GM21360 (cell line): ENCODE data around the gene BMP10.
A peak's percentile ranks its signal among the peaks of the same experiment; 100 is the strongest.

Source experiments
- ATAC-seq: cut with Tn5 transposase; IDR thresholded peaks from one replicate; pipeline ENCODE4 v1.9.1; 2021; ENCODE audit warnings: mild to moderate bottlenecking, moderate library complexity; ENCODE audit not compliant: unreplicated experiment

Gene BMP10, protein sequence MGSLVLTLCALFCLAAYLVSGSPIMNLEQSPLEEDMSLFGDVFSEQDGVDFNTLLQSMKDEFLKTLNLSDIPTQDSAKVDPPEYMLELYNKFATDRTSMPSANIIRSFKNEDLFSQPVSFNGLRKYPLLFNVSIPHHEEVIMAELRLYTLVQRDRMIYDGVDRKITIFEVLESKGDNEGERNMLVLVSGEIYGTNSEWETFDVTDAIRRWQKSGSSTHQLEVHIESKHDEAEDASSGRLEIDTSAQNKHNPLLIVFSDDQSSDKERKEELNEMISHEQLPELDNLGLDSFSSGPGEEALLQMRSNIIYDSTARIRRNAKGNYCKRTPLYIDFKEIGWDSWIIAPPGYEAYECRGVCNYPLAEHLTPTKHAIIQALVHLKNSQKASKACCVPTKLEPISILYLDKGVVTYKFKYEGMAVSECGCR

DNA sequence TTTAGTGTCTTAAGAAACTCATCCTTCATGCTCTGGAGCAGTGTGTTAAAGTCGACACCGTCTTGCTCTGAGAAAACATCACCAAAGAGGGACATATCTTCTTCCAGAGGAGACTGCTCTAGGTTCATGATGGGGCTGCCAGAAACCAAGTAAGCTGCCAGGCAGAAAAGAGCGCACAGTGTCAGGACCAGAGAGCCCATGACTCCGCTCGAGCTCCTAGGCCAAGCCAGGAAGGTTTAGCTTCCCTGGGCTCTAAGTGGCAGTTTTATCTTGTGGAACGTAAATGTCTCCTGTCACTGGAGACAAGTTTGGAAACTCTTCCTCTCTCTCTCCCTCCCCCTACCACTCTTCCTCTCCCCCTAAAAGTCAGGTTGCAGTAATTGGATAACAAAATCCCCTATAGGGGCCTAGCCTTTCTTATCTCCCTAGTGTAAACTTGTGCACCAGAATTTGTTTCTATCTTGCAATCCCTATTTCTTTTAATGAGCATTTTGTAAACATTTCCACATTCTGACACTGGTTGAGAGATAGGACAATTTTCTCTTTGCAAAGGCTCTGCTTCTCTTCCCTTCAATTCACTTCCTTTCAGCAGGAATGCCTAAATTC, at the start of gene BMP10:
Gene BMP10 (minus strand): TSS at position 239 of the 606 bp plus-strand sequence. CDS start 39 bp downstream, at position 200.
- ATAC-seq: no peak

DNA sequence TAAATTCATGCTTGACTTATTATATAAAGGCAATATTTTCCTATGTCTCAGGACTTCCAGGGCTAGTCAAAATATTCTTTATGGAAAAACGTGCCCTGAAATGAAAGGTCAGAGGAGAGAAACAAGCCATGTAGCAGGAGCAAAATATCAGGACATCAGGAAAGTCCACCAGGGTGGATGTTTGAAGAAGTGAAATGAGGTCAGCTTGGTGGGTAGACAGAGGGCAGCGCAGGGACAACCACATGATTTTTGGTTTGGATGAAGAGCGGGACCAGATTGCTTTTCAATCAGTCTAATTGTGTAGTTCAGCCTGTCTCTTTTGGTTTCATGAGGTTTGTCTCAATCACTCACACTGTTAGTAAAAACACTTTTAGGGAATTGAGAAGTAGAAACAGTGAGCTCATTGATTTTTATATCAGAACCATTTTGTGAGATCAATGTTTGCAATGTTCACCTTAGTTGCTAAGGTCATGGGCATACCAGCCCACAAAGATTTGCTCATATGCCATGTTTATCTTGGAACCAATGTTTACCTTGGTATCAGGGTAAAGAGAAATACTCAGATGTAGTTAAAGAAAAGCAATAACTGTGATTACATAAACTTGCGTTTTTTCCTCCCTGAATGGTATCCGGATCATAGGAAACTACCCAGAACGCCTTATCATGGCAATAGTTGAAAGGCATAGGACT, 49.4 kb upstream of the BMP10 start:
- no peak for ATAC-seq

DNA sequence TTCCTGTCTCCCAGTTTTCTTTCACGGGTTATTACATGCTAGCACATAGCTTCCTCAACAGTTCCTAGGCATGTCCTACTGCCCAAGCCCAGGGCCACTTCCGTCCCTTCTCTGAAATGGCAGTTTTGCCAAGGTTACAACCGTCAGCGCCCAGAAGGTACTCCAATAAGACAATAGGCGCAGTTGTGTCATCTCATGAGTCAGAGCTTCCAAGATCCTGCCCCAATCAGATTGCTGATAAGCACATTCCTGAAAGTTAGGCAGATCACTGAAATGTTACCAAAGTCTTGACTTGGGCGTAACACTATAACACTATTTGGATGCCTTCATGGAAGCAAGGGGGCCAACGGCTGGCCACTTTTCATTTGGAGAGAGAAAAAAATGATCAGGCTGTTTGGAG, 47.3 kb upstream of the BMP10 start:
- ATAC-seq: no peak

DNA sequence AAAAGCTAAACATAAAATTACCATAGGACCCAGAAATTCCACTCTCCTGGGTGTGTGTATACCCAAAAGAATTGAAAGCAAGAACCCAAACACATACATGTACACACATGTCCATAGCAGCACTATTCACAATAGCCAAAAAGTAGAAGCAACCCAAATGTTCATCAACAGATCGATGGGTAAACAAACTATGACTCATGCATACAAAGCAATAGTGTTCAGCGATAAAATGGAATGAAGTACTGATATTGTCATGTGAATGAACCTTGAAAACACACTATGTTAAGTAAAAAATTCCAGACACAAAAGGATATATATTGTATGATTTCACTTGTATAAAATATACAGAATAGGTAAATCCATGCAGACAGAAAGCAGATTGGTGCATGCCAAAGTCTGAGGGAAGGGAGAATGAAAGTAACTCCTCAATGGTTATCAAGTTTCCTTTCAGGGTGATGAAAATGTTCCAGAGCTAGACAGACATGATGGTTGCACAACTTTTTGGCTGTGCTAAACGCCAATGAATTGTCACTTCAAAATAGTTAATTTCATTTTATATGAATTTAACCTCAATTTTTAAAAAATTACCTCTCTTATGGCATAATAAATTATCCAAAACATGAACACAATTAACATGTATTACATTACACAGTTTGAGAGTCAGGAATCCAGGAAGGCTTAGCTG, 46.0 kb upstream of the BMP10 start:
- ATAC-seq: no peak

DNA sequence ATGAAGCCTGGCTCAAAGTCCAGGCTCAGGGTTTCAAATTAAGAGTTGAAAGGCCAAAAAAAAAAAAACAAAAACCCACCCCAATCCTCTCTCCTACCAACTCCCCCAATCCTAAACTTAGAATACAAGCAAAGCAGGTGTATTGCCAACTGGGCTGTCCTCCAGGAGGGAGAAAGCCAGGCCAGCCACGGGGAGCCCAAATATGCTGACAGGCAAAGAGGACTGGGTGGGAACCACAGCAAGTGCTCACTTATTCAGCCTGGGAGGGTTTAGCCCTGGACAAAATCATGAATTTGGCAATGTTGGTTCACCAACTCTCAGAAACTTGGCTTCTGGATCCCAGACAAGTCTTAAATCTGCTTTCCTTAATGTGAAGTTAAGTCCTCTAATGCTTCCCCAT, 45.0 kb upstream of the BMP10 start:
- ATAC-seq: no peak

DNA sequence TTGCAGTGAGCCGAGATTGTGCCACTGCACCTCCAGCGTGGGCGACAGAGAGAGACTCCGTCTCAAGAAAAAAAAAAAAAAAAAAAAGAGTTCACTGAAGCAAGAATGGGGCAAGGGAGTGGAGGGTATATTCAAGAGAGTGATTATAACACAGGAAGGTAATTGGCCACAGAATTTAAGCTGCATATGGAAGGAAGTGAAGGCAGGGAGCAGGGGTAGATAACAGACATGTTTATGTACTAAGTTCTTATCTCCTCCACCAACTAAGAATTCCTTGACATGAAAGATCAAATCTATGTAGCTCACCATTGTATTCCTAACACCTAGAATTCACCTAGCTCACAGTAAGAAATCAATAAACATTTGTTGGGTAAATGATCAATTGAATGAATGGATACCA, 44.2 kb upstream of the BMP10 start:
- no peak for ATAC-seq

DNA sequence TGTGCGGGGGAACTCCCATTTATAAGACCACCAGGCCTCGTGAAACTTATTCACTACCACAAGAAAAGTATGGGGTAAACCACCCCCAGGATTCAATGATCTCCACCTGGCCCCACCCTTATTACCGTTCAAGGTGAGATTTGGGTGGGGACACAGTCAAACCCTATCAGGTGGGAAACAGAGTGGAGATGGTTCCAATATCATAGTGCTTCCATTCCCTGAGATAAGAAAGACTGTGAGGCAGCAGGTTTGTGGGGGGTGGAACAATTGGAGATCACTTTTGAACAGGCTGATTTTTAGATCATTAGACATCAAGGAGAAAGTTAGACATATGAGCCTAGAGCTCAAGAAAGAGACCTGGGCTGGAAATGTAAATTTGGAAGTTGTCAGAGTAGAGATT, 42.2 kb upstream of the BMP10 start:
- no peak for ATAC-seq

DNA sequence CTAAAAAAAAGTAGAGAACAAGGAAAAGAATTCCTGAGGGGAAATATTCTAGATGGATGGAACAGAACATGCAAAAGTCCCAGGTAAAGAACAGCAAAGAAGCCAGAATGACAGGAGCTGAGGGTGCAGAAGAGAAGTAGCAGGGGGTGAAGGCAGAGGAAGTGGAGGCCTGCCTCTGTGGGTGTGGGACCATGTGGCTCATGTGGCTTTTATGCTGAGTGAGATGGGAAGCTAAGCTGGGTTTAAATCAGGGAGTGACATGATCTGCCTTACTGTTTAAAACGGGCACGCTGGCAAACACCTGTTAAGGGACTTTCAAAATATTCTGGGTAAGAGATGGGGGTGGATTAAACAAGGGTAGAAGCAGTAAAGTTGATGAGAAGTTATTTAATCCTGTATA, 41.5 kb upstream of the BMP10 start:
- no peak for ATAC-seq

DNA sequence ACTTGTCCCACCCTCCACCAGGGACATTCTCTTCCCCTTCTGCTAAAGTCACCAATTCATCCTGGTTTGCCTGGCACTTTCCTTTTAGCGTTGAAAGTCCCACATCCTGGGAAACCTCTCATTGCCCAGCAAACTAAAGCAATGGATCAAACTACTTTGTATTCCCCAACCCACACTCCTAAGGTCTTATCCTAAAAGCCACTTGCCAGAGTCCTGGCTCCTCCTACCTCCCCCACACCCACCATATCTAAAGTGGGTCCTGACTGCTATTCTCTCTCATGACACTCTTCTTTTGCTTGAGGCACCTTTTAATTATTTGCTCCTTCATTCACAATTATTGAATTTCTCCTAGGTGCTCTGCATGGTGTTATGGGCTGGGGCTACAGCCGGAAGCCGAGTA, 40.9 kb upstream of the BMP10 start:
- ATAC-seq: no peak

DNA sequence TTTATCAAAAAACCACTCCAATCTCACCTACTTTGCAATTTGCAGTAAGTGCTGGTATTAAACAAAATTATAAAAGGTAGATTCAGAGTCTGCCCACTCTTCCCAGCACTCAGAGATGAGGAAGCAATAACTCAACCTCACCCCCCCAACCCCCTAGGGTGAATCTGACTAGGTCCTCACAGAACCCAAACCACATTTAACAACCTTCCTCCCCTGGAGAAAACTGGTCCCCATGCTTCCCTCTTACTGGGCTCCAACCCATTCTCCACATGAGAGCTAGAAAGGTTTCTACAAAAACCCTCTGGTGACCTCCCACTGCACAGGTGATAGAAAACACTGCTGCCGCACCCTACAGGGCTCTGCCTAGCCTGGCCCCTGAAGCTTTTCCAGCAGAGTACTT, 40.5 kb upstream of the BMP10 start:
- no peak for ATAC-seq

DNA sequence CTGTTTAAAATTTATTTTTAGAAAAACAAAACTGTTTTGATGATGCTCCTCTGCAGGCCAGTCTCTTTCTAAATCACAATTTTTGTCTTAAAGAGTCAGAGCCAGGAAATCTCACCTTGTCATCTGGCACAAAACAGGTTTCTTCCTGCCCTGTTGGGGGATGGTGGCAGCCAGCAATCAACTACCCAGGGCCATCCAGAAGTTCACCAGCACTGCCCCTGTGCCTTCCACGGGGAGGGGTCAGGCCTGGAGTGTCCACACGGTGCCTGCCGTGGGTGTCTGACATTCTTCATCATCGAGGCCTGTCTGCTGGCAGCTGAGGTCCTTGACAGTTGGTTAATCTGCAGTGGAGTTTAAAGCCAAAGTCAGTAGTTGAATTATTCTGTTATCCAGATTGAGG, 40.0 kb upstream of the BMP10 start:
- no peak for ATAC-seq

DNA sequence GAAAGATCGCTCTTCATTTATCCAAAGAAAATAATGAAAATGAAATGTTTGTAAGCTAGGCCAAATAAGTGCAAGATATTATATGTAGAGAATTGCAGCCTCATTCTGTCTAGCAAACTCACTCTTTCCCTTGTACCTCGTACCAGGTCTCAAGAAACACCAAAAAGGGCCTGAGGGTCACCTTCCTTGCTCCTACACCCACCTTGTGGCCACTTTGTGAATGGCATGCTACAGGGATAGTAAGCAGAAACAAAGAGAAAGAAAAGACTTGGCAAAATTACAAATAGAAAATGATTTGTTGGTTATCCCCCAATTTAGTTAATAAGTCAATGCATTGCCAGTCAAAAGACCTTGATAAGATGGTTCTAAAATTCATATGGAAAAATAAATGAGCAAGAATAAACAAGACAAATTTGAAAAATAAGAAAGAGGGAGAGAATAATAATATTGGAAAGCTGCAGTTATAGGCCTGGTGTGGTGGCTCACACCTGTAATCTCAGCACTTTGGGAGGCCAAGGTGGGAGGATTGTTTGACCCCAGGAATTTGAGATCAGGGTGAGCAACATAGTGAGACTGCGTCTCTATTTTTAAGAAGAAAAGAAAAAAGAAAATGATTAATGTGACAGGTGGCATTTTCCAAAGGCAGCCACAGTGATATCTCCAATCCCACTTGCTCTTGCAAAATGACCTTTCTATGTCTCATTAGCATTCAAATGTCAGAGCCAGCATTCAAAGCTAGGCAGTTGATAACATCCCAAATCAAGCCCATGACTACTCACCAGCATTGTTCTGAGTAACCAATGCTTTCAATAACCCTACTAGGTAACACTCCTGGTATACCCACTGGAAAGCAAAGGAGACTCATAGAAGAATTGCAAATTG, 38.8 kb upstream of the BMP10 start:
- no peak for ATAC-seq

DNA sequence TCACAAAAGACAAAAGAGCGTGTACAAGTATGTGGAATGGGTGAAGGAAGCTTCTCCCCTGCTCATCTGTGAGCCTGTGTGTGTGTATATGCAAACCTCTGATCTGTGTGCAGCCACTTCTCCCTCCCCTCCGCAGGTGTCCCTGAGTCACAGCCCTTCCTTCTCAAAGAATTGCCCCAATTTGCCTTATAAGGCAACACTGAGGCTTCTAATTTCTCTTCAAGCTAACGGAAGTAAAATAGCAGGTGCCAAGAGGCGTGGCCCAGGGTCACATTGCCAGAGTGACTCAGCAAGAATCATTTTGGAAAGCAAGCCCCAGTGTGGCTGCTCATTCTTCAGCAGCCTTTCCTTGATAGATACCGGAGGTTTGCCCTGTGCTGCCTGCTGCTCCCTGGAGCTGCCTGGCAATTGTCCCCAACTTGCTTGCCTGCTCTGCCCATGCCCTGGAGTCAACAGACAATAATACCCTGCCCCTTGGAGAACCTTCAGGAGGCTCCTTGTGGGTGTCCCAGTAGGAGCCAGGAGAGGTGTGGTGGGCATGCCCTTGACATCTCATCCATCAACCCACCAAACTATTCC, 37.3 kb upstream of the BMP10 start:
- ATAC-seq: peak; percentile 89

DNA sequence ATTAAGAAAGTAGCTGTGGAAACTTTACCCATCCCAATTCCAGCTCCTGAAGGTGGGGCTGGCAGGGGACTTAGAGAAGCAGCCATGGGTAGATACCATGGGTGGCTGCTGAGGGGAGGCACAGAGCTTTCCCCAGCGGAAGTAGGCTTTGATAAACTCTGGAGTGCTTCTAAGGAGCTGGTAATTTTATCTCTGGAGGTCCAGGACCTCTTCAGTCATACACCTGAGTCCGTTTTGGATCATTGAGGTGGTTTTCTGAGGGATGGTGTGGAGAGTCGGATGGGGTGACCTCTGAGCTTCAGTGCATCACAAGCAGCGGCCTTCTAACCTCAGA, 36.7 kb upstream of the BMP10 start:
- ATAC-seq: no peak

DNA sequence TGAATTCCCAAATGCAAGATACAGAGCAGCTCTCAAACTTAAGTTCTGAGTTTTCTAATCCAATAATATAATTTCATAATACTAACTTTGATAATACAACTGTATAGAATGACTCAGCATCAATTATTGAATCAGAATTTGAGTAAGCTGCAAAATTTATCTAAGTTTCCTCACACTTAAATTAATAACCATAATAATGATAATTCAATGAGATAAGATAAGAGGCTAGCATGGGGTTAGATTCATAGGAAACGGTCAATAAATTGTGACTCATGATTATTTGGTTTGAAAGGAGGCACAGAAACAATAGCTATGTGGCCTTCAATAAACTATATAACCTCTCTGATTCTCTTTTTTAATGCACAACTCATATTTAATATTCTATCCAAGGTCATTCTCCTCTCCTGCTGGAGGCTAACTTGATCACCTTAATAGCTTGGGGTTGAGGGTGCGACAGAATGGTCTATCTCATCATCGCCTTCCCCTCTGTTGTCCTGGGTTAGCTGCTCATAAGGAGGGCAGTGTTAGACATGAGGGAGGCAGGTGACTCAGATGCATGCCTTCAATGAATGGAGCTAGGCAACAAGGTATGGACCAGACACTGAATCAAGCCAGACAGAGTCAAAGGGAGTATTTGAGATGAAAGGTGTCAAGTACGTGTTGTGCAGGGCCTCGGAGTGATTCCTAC, 36.2 kb upstream of the BMP10 start:
- no peak for ATAC-seq

DNA sequence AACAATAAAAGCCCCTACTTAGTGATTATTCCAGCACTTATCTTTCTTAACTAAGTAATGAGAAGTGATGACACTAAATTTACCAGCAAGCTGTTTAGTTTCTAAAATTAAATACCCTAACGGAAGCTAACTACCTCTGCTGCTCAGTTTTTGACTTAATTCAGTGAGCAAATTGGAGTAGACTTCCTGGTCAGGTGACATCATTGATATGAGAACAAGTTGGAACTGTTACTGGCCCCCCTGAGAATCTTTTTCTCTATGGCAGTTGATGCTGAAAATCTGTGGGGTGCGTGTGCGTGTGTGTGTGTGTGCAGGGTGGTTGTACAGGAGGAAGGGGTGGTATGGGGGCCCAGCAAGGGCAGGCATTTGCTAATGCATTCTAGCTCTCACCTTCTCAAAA, 35.5 kb upstream of the BMP10 start:
- no peak for ATAC-seq

DNA sequence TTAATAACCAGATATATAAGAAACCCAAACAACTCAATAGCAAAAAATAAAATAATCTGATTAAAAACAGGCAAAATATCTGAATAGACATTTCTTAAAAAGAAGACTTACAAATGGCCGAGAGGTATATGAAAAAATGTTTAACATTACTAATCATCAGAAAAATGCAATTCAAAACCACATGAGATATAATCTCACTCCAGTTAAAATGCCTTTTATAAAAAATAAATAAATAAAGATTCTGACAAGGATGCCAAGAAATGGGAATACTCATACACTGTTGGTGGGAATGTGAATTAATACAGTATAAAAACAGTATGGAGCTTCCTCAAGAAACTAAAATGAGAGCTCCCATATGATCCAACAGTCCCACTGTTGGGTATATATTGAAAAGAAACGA, 33.9 kb upstream of the BMP10 start:
- ATAC-seq: no peak

DNA sequence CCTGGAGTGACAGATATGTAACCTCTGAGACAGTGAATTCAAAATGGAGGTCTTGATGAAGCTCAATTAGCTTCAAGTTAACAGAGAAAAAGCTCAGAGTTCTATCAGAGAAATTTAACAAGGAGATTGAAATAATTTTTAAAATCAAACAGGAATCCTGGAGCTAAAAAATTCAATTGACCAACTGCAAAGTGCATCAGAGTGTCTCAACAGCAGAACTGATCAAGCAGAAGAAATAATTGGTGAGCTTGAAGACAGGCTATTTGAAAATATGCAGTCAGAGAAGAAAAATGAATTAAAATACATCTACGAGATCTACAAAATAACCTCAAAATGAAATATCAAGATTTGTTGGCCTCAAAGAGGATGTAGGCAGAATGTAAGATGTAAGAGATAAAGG, 30.4 kb upstream of the BMP10 start:
- ATAC-seq: no peak

DNA sequence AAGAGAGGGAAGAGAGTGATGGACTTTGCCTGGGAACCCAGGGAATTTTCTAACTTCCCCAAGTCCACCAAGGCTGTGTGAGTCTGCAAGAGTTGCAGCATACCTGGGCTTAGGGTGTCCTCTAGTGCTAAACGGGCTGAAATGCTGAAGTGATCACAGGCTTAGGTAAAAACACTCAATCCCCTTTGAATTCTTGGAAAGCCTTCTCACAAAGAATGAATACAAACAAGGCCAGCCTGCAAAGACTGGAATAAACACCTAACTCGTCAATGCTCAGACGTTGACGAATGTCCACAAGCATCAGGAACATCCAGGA, 30.0 kb upstream of the BMP10 start:
- ATAC-seq: no peak
